Stimulated activated CD4-positive, alpha-beta T cell treated with anti-CD3 and anti-CD28 coated beads, Interleukin-15, amount 100 ng/mL, for 1 hour (primary cell): ENCODE results near the gene USF3.

Experiments
- DNase-seq, 2 donors: peaks; one replicate each; pipeline ENCODE4 v3.0.0-alpha.2; 2020; ENCODE audit warnings: low read depth in 1 of 2, low spot score in 1 of 2

USF3 gene

DNA sequence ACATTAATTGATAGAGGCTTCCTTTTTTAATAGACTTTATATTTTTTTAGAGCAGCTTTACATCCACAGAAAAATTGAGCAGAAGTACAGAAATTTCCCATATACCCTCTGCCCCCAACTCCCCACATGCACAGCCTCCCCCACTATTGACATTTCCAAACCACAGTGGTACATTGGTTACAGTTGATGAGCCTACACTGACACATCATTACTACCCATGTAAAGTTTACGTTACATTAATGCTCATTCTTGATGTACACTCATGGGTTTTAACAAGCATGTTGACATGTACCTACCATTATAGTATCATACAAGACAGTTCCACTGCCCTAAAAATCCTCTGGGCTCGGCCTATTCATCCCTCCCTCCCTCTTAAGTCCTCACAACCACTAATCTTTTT is 78.7 kb downstream of the USF3 start:
- DNase-seq = no peak

DNA sequence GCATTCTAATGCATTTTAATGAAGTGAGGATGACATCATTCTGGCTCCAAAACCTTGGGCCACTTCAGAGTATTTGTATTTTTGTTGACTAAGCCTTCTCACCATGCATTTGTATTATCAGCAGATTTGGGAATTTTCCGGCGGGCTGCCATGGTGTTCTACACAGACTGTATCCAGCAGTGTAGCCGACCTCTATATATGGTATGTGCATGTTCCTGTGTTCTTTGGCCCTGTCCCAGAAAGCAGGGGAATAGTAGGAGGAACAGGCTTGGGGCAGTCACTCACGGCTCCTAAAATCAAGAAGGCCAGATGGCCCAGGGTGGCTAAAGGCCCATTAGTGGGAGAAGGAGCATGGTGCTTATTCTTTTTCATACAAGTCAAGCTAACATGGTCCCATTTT is 80.5 kb downstream of the USF3 start:
- DNase-seq = no peak

DNA sequence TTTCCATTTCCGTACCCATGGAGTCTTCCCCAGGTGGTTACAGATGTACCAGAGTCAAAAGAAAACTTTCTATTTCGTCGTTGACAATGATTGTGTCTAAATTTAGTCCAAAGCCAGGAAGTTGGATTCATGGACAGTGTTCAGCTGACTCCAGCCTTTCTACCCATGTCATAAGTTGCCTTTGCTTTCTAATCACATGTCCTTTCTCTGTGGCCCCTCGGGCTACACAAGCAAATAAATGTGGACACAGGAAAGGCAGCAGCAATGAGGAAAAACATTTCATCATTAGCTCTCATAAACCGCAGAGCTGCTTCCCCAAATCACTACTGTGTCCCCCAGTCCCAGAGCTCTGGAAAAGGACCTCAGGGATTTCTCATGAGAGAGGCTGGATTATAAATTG is 82.0 kb downstream of the USF3 start:
- DNase-seq = no peak

DNA sequence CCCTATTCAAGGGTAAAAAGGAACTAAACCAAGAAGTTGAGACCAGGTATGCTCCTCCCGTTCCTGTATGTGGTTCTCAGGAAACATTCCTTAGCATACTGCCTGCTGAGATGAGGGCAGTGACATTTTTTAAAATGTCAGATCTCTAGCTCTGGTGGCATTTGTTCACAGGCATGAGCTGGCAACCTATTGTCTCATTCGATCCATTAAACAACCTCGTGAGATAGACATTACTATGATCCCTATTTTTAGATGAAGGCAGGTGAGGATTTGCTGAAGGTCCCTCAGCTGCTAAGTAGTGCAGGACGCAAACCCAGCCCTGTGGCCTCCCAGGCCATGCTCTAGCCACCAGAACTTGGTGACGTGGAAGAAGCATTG is 89.2 kb downstream of the USF3 start:
- no peak for DNase-seq

DNA sequence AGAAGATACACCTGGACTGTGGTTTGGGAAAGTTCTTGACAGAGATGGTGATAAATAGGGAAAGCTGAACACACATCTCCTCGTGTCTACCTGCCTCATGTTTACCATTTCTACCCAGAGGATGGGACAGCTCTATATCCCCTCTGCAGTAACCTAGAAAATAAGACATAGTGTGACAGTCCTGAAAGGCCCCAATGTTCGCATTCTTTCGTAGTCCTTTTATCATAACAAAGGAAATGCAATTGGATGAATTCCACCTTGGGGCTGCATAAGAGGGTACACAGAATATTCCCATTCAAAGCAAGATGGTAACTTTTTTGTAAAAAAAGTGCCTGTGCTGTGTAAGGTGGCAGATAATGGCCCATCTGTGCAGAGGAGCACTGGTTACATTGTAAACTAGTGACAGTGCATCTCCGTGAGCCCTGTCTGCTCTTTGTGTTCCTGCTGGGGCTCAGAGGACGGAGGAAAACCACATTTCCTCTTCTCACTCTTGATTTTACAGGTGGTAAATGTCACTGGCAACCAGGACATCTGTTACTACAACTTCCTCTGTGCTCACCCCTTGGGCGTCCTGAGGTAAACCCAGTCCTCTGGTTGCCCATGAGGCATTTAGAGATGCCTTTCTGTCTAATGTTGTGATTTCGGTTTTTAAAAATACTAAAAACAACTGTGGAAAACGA is 89.8 kb downstream of the USF3 start:
- DNase-seq = no peak

DNA sequence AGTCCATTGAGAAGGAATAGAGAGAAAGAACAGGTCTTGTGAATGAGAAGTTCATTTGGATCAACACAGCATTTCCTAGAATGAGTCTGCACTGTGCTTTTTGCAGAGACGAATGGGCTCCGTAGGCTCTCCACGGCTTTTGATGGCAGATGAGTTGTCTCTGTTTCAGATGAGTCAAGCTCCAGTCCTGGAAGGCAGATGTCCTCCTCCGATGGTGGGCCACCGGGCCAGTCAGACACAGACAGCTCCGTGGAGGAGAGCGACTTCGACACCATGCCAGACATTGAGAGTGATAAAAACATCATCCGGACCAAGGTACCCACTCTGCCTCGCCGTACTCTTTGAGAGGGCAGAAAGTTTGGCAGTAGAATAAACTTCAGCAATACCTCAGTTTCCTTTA is 93.6 kb downstream of the USF3 start:
- DNase-seq = no peak

DNA sequence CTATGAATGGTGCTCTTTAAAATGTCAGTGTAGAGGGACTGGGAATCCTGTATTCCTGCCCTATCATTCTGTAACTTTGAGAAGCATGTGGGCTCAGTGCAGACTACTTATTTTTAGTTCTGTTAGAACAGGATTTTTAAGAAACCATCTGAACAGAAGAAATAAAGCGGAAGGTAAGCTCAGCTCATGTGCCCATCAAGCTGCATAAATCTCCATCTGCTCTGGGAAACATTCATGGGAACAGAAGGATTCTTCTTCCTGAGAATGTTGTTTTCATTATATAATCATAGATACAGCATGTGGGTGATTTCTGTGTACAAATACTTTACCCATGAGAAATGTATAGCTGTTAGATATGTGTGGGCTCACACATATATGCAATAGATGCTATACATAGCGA is 94.2 kb downstream of the USF3 start:
- no peak for DNase-seq

DNA sequence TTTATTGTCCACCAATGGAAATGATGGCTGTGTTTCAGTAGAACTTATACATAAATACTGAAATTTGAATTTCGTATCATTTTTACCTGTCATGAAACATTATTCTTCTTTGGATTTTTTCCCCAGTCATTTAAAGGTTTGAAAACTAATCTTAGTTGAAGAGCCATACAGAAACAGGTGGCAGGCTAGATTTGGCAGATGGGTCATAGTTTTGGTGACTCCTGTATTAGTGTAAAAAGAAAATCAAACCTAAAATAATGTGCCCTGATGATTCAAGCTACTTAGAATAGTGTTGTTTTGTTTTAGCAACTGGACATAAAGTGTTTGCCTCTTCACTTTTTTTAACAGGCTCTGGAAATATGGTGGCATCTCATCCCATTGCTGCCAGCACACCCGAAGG is 95.2 kb downstream of the USF3 start:
- DNase-seq = no peak

DNA sequence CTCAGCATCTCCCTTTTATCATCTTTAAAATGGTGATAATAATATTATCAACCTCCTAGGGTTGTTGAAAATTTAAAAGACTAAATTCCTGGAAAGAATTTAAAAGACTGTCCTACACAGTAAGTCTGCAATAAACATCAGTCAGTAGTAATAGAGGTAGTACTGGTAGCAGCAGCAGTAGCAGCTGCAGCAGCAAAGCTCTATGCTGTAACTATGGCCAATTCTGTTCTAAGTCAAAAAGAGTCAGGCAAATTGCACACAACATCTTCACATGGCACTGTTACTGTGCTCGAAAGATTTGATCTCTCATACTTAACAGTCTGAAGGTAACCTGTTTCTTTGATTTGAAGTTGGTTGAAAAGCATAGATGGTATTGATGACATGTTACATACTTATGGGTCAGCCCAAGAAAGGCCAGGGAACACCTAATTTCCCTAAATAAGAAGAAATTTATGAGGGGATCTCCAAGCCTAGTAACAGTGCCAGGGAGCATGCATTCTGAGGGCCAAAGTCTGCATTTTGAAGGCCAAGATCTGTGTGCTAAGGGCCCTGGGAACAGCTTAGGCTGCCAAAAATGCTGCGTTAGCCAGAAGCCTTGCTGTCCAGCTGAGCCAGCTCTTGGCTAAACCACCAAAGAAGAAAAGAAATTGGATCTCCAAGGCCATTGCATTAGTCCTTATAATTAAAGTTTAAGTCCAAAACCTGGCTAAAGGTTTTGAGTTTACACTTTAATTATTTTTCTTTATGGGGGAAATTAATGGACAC is 95.8 kb downstream of the USF3 start:
- DNase-seq = no peak
